ENCODE results near the gene LMF2. TPM values are rescaled to one million over a fixed set of nuclear protein-coding genes. Genes with fewer than 3 reads are reported as not detected.
A peak's percentile ranks its signal among the peaks of the same experiment; 100 is the strongest.

The LMF2 gene
- total RNA-seq, 2 experiments from 2014 or later: 62.1 to 63.8 TPM

DNA sequence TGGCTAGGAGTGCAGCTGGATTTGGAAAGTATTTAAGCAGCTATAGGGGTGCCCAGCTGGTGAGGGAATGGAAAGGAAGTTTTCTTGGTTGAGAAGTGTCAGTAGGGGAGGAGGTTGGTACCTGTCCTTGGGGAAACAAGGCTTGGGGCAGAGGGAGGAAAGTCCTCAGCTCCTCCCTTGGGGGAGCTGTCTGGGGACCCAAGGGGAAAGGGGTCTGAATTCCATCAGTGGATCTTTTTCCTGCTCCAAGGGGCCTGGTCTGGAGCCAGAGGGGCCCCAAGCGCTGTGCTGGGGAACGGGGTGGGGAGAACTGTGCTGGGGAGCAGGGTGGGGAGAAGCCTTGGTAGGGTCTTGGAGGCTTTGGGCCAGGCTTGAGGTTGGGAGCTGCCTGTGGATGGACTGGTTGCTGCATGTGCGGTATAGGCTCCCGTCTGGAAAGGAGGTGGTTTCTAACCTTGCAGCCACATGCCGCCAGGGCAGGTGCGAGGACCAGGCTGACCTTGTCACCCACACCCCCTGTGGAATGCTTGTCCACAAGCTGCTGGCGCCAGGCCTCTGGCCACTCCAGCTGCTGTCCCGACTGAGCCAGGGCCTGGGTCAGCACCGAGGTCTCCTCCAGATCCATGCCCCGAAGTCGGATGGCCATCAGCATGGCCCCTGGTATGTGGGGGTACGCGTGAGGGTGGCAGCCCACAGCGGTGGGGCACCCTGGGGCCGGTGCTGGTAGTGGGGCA, 21.3 kb upstream of the LMF2 start:
- CTCF ChIA-PET: interaction anchor here (1.3 to 6.5 kb wide), 6 partner anchors 10 to 92 kb away, joined by 3 to 102 read pairs (median 10); partner anchors contain the start of genes LMF2, NCAPH2 and SYCE3
- H3K4me1 Mint-ChIP-seq (ENCODE audit: low read depth): peaks cover 50% of the 10 kb centered on the region
- H3K27me3 Mint-ChIP-seq: no peaks in the 10 kb centered on the region
- intact Hi-C loops (cut with micrococcal nuclease): loop anchor here (5.0 kb wide), 1 partner anchor 337 kb away; no protein-coding TSS in a partner anchor
- no peaks in the 10 kb centered on the region for H3K9me3 Mint-ChIP-seq
- peak overlapping the region; percentile 95 for H3K27ac Mint-ChIP-seq
- DNase-seq: no peak
- peaks cover 33% of the 10 kb centered on the region for H3K36me3 Mint-ChIP-seq
- peak overlapping the region; percentile 81 for H3K4me3 Mint-ChIP-seq
- POLR2A ChIA-PET: interaction anchor here (1.1 to 6.7 kb wide), 5 partner anchors 10 to 92 kb away, joined by 4 to 139 read pairs (median 49); partner anchors contain the start of genes CHKB, KLHDC7B and SYCE3

- POLR2A ChIA-PET: interaction anchor here (1.1 to 6.7 kb wide), 5 partner anchors 10 to 93 kb away, joined by 4 to 139 read pairs (median 49); partner anchors contain the start of genes CHKB, KLHDC7B and SYCE3
- H3K36me3 Mint-ChIP-seq: peaks cover 36% of the 10 kb centered on the region
- peak overlapping the region; percentile 95 for H3K27ac Mint-ChIP-seq
- no peaks in the 10 kb centered on the region for H3K27me3 Mint-ChIP-seq
- no peaks in the 10 kb centered on the region for H3K9me3 Mint-ChIP-seq
- H3K4me3 Mint-ChIP-seq: peak overlapping the region; percentile 81
- H3K4me1 Mint-ChIP-seq (ENCODE audit: low read depth): peaks cover 49% of the 10 kb centered on the region
- CTCF ChIA-PET: interaction anchor here (1.3 to 6.5 kb wide), 5 partner anchors 11 to 92 kb away, joined by 4 to 102 read pairs (median 71); partner anchors contain the start of genes LMF2, NCAPH2 and SYCE3
- intact Hi-C loops (cut with micrococcal nuclease): loop anchor here (5.0 kb wide), 1 partner anchor 336 kb away; no protein-coding TSS in a partner anchor
- DNase-seq: no peak
Observed at GRCh38 chr22:50527921-50528681, 20.6 kb upstream of the LMF2 start.

DNA sequence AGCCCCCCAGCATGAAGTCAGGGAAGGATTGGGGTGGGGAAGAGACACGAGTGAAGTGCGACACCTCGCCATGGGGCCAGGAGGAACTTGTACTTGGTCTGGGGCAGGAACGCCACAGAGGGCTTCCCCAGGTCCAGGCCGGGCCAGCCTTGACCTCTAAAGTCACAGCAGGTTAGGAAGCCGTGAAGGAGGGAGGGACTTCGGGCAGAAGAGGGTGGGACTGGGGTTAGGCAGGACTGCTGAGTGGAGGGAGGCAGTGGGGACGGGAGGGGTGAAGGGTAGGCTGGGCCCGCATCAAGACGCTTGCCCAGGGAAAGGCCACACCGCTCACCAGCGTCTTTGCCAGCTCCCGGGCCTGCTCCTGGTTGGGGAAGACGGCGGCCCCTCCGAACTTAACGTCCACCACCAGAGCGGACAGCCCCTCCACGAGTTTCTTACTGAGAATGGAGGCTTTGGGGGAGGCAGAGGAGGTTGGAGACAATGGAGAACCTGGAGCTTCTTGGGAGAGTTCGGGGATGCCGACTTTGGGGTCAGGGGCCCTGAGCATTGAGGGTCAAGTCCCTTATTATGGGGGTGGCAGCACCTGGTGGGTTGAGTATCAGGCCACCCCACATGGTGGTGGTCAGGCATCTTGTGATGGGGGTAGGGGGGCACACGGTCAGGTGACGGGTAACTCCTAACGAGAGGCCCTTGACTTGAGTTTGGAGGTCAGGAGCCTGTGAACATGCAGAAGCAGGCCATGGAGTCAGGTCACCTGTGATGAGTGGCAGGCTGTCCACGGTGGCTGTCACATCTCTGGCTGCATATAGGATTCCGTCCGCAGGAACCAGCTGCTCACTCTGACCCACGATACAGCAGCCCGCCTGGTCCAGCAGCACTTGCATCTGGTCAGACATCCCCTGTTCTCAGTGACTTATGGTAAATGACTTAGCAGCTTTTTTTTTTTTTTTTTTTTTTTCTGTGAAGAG, 19.6 kb upstream of the LMF2 start:
- Mint-ChIP-seq H3K36me3 (peaks cover 39% of the 10 kb centered on the region), H3K27ac (peak overlapping the region; percentile 95), H3K27me3 (no peaks in the 10 kb centered on the region), H3K9me3 (no peaks in the 10 kb centered on the region), H3K4me1 (ENCODE audit: low read depth) (peaks cover 42% of the 10 kb centered on the region), H3K4me3 (peak overlapping the region; percentile 81)
- peak; percentile 76 for DNase-seq
- intact Hi-C loops (cut with micrococcal nuclease): loop anchor here (5.0 kb wide), 1 partner anchor 335 kb away; no protein-coding TSS in a partner anchor
- CTCF ChIA-PET: interaction anchor here (1.9 to 6.5 kb wide), 4 partner anchors 12 to 93 kb away, joined by 23 to 102 read pairs (median 80); partner anchors contain the start of gene SYCE3
- POLR2A ChIA-PET: interaction anchor here (3.9 to 6.7 kb wide), 4 partner anchors 11 to 94 kb away, joined by 49 to 139 read pairs (median 86); partner anchors contain the start of genes KLHDC7B, LMF2 and NCAPH2

GRCh38 chr22:50526108-50526833, 18.8 kb upstream of the LMF2 start:
- H3K4me3 Mint-ChIP-seq: peak overlapping the region; percentile 81
- POLR2A ChIA-PET: interaction anchor here (0.6 to 6.7 kb wide), 20 partner anchors 9 to 282 kb away, joined by 3 to 139 read pairs (median 5); partner anchors contain the start of genes ARSA, CHKB, HDAC10 and KLHDC7B
- peak; percentile 92 for DNase-seq
- no peaks in the 10 kb centered on the region for H3K27me3 Mint-ChIP-seq
- peaks cover 37% of the 10 kb centered on the region for H3K36me3 Mint-ChIP-seq
- H3K9me3 Mint-ChIP-seq: no peaks in the 10 kb centered on the region
- peaks cover 42% of the 10 kb centered on the region for H3K4me1 Mint-ChIP-seq (ENCODE audit: low read depth)
- CTCF ChIA-PET: interaction anchor here (0.8 to 6.5 kb wide), 37 partner anchors 9 to 596 kb away, joined by 3 to 102 read pairs (median 5); partner anchors contain the start of genes ARSA, CHKB, HDAC10 and KLHDC7B
- peak overlapping the region; percentile 95 for H3K27ac Mint-ChIP-seq
- intact Hi-C loops (cut with micrococcal nuclease): loop anchor here (5.0 kb wide), 1 partner anchor 334 kb away; no protein-coding TSS in a partner anchor

DNA sequence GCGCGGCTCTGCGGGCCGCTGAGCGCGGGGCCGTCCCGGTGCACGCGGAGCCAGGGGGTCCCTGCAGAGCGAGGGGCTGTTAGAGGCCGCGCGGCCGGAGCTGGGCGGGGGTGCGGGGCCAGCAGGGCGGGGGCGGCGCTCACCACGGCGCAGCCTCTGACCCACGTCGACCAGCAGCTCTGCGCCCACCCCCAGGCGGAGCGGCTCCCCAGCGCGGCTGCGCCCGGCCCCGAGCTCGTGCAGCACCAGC, 18.3 kb upstream of the LMF2 start:
- Mint-ChIP-seq H3K4me3 (peak overlapping the region; percentile 83), H3K4me1 (ENCODE audit: low read depth) (peaks cover 42% of the 10 kb centered on the region), H3K9me3 (no peaks in the 10 kb centered on the region), H3K27me3 (no peaks in the 10 kb centered on the region), H3K36me3 (peaks cover 37% of the 10 kb centered on the region), H3K27ac (peak overlapping the region; percentile 82)
- ChIA-PET POLR2A (interaction anchor here (0.6 to 6.7 kb wide), 24 partner anchors 8 to 339 kb away, joined by 3 to 139 read pairs (median 4); partner anchors contain the start of genes ARSA, CHKB, HDAC10 and KLHDC7B), CTCF (interaction anchor here (0.6 to 6.5 kb wide), 42 partner anchors 9 to 596 kb away, joined by 3 to 102 read pairs (median 5); partner anchors contain the start of genes ARSA, CHKB, HDAC10 and KLHDC7B)
- intact Hi-C loops (cut with micrococcal nuclease): loop anchor here (1.0 to 5.0 kb wide), 5 partner anchors 13 to 333 kb away; partner anchors contain the start of genes NCAPH2 and SYCE3
- no peak for DNase-seq

- ChIA-PET CTCF (interaction anchor here (0.6 to 6.5 kb wide), 43 partner anchors 8 to 595 kb away, joined by 3 to 102 read pairs (median 5); partner anchors contain the start of genes ARSA, CHKB, HDAC10 and KLHDC7B), POLR2A (interaction anchor here (0.6 to 6.7 kb wide), 27 partner anchors 8 to 338 kb away, joined by 3 to 139 read pairs (median 4); partner anchors contain the start of genes ADM2, ARSA, CHKB and HDAC10)
- peak; percentile 99 for DNase-seq
- Mint-ChIP-seq H3K27ac (peak within 1 kb of the TSS; percentile 95), H3K36me3 (peaks cover 37% of the 10 kb centered on the region), H3K9me3 (no peaks in the 10 kb centered on the region), H3K4me3 (peak within 1 kb of the TSS; percentile 83), H3K4me1 (ENCODE audit: low read depth) (peaks cover 42% of the 10 kb centered on the region), H3K27me3 (no peaks in the 10 kb centered on the region)
- intact Hi-C loops (cut with micrococcal nuclease): loop anchor here (1.0 to 5.0 kb wide), 5 partner anchors 14 to 333 kb away; partner anchors contain the start of genes NCAPH2 and SYCE3
Observed at GRCh38 chr22:50525104-50525857, 17.8 kb upstream of the LMF2 start, which contains the start of gene SCO2. SCO2 (minus strand) TSS chr22:50525598; CDS start chr22:50524411, 1,187 bp downstream.

- Mint-ChIP-seq H3K4me1 (ENCODE audit: low read depth) (peaks cover 42% of the 10 kb centered on the region), H3K36me3 (peaks cover 38% of the 10 kb centered on the region), H3K27ac (peak overlapping the region; percentile 79), H3K4me3 (peak overlapping the region; percentile 83), H3K27me3 (no peaks in the 10 kb centered on the region), H3K9me3 (no peaks in the 10 kb centered on the region)
- POLR2A ChIA-PET: interaction anchor here (0.8 to 6.7 kb wide), 10 partner anchors 10 to 96 kb away, joined by 4 to 139 read pairs (median 20); partner anchors contain the start of genes ADM2, KLHDC7B, LMF2 and NCAPH2
- DNase-seq: no peak
- intact Hi-C loops (cut with micrococcal nuclease): loop anchor here (1.0 to 5.0 kb wide), 5 partner anchors 14 to 332 kb away; partner anchors contain the start of genes NCAPH2 and SYCE3
- CTCF ChIA-PET: interaction anchor here (0.6 to 6.5 kb wide), 13 partner anchors 10 to 306 kb away, joined by 3 to 102 read pairs (median 17); partner anchors contain the start of genes CHKB, LMF2, NCAPH2 and SYCE3
Observed at GRCh38 chr22:50524676-50525103, 17.2 kb upstream of the LMF2 start.

- H3K9me3 Mint-ChIP-seq: no peaks in the 10 kb centered on the region
- ChIA-PET CTCF (interaction anchor here (0.6 to 6.5 kb wide), 10 partner anchors 15 to 96 kb away, joined by 3 to 102 read pairs (median 18); partner anchors contain the start of genes CHKB, LMF2, NCAPH2 and SYCE3), POLR2A (interaction anchor here (1.5 to 6.7 kb wide), 5 partner anchors 10 to 79 kb away, joined by 6 to 139 read pairs (median 71); partner anchors contain the start of genes KLHDC7B, LMF2 and NCAPH2)
- no peaks in the 10 kb centered on the region for H3K27me3 Mint-ChIP-seq
- peaks cover 42% of the 10 kb centered on the region for H3K36me3 Mint-ChIP-seq
- H3K27ac Mint-ChIP-seq: peak overlapping the region; percentile 79
- DNase-seq: no peak
- peak overlapping the region; percentile 83 for H3K4me3 Mint-ChIP-seq
- intact Hi-C loops (cut with micrococcal nuclease): loop anchor here (2.0 kb wide), 1 partner anchor 15 kb away; no protein-coding TSS in a partner anchor
- peaks cover 38% of the 10 kb centered on the region for H3K4me1 Mint-ChIP-seq (ENCODE audit: low read depth)
Observed at GRCh38 chr22:50523806-50524675, 16.5 kb upstream of the LMF2 start.

Measured in activated CD4-positive, alpha-beta memory T cell treated with anti-CD3 and anti-CD28 coated beads for 36 hours (primary cell).